Left renal cortex interstitium (tissue), 4 donors: ENCODE measurements around the gene KRTAP21-1. TPM values are rescaled to one million over a fixed set of nuclear protein-coding genes. Genes with fewer than 3 reads are reported as not detected.
"Not testable (repeated sequence)": the region's sequence is repeated elsewhere in the genome, so short reads cannot be mapped to it uniquely, and the experiment has no call there.

ENCODE experiments used
- DNase-seq, 4 donors: peaks; one replicate each; pipeline ENCODE4 v3.0.0-alpha.2; 2013; ENCODE audit warnings: low read depth in 4 of 4, low spot score in 2 of 4, missing footprints in 1 of 4
- polyA plus RNA-seq, 4 donors: library from polyadenylated mRNA; unstranded; fragments of 120-200 nt; gene quantifications; one replicate each; pipeline ENCODE4 v1.2.1, GENCODE V29; 2013; ENCODE audit not compliant: insufficient read length in 4 of 4

Gene KRTAP21-1
- not detected for polyA plus RNA-seq

DNA sequence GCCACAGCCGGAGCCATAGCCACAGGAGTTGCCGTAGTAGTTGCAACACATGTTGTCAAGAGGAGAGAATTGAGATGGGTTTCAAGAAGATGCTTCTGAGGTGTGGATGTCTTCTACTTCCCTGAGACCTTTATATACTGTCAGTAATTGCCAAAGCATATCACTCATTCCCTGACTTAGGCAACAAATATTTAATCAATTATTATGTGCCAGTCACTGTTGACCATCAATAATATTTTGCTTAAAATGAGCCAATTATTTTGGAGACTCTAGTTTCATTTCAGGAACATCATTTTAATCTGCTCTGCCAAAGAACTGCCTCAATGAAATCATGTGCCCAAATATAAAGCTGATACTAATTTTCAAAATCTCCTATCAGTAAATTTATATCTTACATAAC lies at the start of gene KRTAP21-1:
Gene KRTAP21-1 (minus strand): TSS at position 101 of the 400 bp plus-strand sequence. CDS start 50 bp downstream, at position 51.
- DNase-seq = not testable (repeated sequence)

DNA sequence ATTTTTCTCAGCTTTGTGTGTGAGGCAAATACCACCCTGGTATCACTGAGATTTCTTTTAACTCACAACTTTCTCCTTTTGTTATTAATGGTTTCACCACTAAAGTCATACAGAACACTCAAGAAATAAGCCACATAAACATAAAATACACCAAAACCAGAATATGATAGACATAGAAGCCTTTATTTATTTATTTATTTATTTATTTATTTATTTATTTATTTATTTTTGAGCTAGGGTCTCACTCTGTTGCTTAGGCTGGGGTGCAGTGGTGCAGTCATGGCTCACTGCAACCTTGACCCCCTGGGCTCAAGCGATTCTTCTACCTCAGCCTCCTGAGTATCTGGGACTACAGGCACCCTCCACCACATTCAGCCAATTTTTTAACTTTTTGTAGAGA lies 45.4 kb upstream of the KRTAP21-1 start:
- DNase-seq = no peak

GRCh38 chr21:30793581-30794314 lies 38.5 kb upstream of the KRTAP21-1 start:
- no peak for DNase-seq

DNA sequence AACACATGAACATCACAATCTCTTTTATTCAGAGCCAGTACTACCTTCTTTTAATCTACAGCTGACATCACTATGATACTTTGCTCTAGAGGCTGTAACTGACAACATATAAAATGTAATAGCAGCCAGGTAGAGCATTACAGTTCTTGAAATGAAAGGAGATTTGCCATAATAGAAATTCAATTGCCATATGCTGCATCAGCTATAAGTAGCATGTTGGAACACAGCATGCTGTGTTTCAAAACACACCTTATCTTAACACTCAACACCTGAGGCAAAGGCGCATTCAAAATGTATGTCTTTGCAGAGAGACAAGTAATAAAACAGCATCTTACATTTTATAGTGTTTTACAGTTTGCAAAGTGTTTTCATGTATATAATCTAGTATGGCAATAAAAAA lies 24.0 kb upstream of the KRTAP21-1 start:
- no peak for DNase-seq

DNA sequence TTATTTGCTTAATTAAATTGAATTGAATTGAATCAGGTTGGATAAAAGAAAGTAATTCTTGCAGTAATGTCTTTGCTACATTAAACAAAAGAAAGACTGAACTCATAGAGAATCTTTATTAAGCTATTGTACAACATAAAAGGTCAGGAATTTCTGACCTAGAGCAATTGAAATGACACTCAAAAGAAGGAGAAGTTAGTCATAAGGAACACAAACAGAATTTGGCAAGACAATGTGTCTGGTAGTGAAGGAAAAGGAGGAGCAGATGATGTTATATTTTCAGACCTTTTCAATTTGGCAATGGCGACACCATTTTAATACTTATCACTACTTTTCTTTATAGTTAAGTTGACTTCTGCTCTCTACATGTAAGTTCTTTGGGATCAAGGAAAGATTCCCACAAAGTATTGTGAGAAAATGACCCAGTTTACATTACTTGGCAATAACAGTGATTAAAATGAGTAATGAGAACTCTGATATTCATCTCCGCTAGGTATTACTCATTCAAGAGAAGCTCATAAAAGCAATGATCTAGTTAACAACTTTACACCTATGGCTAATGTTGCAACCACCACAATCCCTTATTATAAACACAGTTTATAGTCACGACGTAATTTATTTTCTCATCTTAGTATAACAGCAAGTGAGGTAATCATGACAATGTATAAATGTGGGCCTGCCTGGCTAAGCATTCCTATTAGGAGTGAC lies 14.7 kb upstream of the KRTAP21-1 start:
- no peak for DNase-seq

- DNase-seq = no peak
These were observed 5.5 kb upstream of the KRTAP21-1 start for GRCh38 chr21:30760776-30761175.

DNA sequence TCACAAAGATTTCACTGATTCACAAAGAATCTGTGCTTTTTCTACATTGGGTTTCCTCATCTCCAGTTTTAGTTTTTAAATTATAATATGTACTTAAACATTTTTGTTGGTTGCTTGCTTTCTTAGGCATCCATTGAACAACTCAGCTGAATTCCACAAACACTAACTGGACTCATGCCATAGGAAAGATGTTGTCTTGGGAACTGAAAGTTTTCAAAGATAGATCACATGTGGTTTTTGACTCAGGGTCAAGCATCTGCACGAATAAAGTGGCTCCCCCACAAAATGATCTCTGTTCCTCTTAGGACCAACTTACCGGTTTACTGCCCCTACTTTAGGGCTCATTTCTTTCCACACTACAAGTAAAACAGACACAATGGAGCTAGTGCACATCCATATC lies 3.1 kb upstream of the KRTAP21-1 start:
- DNase-seq = no peak

GRCh38 chr21:30747159-30747558 lies 8.1 kb downstream of the KRTAP21-1 start, which contains the start of gene KRTAP21-2:
KRTAP21-2 (minus strand) TSS chr21:30747259; CDS start chr21:30747202, 57 bp downstream.
- DNase-seq = no peak

DNA sequence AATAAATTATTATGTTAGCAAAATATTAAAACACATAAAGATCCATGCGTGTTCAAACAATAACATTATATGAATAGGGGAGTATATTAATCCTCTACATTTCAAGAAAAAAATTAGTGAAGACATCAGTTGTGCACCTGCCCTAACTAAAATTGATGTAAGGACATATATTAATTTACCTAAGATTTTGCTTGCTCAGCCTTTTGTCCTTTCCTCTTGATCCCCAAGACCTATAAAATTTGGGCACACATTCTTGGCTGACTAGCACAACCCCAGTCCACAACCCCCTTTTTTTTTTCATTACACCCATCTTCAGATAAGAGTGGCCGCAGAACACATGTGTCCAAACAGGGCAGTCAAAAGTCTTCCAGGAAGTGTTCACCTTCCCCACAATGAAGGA lies 14.8 kb downstream of the KRTAP21-1 start:
- DNase-seq = no peak

- DNase-seq = no peak
These were observed 22.2 kb downstream of the KRTAP21-1 start for GRCh38 chr21:30733026-30733425.

DNA sequence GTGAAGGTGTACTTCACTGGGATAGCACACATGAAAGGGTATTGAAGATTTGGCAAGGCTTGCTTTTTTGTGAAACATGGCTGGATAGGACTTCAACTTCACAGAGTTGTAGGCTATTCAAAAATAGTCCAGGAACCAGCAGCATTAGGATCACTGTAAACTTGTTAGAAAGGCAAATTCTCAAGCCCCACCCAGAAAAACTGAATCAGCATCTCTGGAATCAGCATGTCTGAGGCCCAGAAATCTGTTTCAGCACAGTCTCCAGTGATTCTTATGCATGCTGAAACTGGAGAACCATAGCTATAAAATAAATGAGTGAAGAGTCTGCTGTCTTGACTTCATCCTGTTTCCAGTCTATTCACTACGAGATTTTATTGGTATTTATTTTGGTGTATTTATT lies 28.5 kb downstream of the KRTAP21-1 start:
- no peak for DNase-seq

DNA sequence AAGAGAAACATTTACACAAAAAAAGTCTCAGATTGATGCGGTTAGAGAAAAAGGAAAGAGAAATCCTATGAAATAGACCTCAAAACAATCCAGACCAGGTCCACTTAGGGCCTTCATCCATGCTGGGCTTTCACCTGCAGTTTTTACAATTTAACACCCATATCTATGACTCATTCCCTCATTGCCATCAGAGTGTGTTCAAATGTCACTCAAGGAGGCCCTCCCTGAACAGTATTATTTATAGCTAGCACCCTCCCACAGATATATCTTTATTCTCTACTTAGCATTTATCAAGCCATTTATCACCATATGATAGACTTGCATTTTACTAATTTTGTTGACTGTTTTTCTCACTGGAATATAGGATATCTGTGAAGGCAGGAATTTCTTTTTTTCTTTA lies 35.8 kb downstream of the KRTAP21-1 start:
- no peak for DNase-seq

GRCh38 chr21:30718239-30718909 lies 36.9 kb downstream of the KRTAP21-1 start, which contains the start of gene KRTAP21-3:
KRTAP21-3 (minus strand) TSS chr21:30718777; CDS start chr21:30718759, 18 bp downstream.
- no peak for DNase-seq

GRCh38 chr21:30717105-30717504 lies 38.1 kb downstream of the KRTAP21-1 start:
- DNase-seq = no peak

- no peak for DNase-seq
These were observed 40.3 kb downstream of the KRTAP21-1 start for GRCh38 chr21:30714946-30715345.

GRCh38 chr21:30714456-30714855 lies 40.8 kb downstream of the KRTAP21-1 start:
- no peak for DNase-seq

DNA sequence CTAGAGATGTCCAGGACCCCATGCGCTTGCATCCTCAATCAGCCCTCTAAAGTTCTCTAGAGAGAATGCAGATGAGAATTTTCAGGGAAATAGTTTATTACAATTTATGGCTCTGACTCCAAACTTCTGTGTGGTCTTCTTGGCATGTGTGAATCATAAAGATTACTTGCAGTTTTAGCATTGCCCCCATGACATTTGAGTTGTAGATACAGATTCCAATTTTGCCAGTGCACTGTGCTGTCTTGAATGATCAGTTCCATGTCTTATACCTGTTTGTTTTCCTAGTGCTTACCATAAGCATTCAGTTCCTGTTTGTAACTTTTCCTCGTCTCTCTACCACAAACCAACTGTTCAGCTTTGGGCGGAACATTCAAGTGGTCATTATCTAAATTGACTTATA lies 41.5 kb downstream of the KRTAP21-1 start:
- no peak for DNase-seq

DNA sequence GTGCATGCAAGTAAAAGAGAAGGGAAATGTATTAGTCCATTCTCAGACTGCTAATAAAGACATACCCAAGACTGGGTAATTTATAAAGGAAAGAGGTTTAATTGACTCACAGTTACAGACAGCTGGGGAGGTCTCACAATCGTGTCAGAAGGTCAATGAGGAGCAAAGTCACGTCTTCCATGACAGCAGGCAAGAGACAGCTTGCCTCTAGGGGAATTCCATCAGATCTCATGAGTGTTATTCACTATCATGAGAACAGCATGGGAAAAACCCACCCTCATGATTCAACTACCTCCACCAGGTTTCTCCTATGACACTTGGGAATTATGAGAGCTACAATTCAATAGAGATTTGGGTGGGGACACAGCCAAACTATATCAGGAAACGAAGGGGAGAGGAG lies 44.7 kb downstream of the KRTAP21-1 start:
- no peak for DNase-seq

- DNase-seq = no peak
These were observed 47.8 kb downstream of the KRTAP21-1 start for GRCh38 chr21:30707409-30707808.
